NCI-H128 (cell line): Measurements from ENCODE around the gene RBM4B.

Source experiments
- DNase-seq: peaks from one replicate; lab custom pipeline; 2025; ENCODE audit not compliant: unreplicated experiment; lab: John Stamatoyannopoulos, UW

Gene RBM4B

GRCh38 chr11:66687831-66688281 is 10.2 kb upstream of the RBM4B start:
- DNase-seq: no peak

DNA sequence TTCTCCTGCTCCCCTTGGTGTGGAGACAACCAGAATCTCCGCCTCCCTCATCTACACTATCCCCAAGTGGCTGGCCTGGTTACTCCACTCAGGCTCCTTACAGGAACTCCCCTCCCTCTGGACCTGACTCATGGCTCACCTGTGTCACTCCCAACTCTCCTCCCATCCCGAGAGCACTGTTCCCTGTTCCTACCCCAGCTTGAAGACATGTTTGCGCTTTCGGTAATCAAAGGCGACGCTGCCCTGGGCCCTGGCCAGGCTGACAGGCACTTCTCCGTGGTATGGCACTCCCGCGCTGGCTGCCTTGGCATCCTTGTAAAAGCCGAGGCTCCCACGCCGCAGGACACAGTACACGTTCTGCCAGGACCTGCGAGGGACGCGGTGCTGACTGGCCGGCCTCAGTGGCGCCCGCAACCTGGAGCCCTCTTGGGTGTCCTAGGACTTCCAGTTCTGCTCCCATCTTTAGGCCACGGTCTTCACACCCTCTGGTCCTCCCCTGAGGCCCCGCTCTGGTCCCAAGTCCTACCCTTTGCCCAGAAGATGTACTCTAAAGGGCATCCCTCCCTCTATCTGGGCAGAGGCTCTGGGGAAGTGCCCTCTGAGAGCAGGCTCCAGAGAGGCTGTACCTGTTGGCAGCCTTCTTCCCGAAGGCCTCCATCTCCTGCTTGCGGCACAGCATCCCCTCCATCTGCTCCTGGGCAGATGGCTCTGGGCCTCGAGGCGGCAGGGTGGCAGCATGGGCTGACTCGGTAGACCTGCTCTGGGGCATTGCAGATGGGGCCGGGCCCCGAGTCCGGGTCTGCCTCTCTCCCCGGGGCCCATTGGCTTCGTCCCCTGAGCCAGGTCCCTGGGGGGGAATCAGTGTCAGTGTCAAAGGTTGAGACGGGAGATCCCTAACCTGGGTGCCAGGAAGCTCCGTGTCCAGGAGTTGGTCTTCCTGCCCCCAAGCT is 9.4 kb upstream of the RBM4B start:
- DNase-seq: no peak

- DNase-seq: no peak
Observed at GRCh38 chr11:66686100-66686785, 8.6 kb upstream of the RBM4B start.

DNA sequence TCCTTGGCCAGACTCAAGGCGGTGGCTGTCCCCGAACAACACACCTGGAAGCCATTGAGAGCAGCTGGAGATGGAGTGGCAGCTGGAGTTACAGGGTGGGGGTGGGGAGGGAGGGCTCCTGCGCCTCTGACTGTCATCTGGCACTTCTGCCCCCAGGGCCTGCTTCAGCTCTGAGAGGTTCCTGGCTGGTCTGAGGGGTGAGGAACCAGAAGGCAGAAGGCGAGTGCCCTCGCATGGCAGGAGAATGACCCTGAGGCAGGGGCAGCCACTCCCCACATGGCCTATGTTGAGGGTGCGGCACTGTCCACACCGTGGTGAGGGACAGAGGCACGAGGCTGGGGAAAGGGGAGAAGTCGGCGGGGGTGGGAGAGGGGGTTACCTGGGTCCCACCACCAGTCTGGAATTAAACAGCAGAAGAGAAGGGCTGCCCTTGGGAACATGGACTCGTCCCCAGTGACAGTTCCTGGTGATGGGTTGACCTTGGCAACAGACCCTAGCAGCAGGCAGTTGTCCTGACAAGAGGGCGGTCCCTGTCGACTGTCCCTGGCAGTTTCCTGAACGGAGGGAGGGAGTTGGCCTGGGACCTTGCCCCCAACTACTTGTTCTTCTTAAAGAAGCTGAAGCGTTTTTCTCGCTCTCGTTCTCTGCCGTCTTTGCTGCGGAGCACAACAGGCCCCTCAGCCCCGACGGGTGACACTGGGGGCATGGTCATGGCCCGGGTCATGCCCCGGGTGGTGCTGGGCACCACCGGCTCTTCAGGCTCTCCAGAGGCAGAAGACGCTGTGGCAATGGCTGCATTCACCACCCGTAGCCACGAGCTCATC is 7.8 kb upstream of the RBM4B start:
- DNase-seq: no peak

DNA sequence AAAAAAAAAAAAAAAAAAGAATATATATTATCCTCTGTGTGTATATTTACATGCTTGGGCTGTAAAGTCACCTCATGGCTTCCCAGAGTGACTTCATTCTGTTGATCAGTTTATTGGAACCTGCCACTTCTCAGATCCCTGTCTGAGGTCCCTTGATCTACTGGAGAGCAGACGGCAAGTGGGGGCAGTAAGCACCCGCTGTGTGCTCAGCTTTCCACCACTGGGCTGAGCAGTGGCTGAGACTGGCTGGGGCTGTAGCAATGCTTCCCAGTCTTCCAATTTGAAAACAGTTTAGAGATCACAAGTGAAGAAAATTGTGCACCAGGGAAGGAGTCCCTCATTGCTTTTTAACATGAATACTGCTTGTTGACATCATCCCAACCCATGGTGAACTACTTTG is 6.9 kb upstream of the RBM4B start:
- DNase-seq: no peak

- no peak for DNase-seq
Observed at GRCh38 chr11:66683877-66684276, 6.2 kb upstream of the RBM4B start.

DNA sequence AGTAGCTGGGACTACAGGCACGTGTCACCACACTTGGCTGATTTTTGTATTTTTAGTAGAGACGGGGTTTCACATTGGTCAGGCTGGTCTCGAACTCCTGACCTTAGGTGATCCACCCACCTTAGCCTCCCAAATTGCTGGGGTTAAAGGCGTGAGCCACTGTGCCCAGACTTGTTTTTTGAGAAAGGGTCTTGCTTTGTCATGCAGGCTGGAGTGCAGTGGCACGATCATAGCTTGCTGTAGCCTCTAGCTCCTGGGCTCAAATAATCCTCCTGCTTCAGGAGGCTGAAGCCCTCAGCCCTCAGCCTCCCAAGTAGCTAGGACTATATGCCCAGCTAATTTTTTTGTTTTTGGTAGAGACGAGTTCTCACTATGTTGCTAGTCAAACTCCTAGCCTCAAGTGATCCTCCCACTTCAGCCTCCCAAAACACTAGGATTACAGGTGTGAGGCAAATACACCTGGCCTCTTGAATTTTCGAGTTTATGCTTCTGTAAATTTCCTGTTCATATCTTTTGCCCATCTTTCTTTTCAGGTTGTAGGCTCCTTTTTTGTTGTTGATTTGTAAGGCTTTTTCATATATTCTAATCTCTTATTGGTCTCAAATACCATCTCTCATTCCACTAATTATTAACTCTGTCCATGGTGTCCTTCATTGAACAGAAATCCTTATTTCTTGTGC is 3.4 kb upstream of the RBM4B start:
- DNase-seq: no peak

GRCh38 chr11:66676931-66677598 is 622 bp downstream of the RBM4B start:
- DNase-seq: no peak

GRCh38 chr11:66676282-66676919 is 1.3 kb downstream of the RBM4B start:
- DNase-seq: no peak

DNA sequence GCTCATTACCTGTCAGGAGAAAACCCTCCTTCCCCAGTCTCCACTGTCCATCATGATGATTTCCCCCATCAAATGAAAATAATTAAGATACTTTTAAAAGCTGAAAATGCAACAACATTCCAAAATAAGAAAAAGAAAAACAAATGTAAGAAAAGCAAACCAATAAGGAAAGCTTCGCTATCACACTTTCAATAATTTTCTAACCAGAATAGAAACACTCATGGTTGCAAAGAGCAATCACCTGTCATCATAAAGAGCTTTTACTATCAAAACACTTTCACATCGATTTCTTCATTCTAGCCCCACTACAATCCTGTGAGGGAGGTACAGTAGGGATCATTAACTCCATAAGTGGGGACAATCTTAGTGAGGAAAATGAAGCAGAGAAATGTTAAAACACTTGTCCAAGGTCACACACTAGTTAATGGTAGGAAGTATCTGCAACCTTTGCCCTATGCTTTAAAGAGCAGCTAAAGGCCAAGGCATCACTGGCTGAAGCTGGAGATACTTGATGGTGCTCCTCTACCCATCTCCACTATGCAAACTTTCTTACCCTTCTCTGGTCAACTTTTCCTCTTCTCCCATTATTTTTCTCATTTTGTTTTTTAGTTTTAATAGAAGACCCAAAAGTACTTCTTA is 2.6 kb downstream of the RBM4B start:
- DNase-seq: no peak

DNA sequence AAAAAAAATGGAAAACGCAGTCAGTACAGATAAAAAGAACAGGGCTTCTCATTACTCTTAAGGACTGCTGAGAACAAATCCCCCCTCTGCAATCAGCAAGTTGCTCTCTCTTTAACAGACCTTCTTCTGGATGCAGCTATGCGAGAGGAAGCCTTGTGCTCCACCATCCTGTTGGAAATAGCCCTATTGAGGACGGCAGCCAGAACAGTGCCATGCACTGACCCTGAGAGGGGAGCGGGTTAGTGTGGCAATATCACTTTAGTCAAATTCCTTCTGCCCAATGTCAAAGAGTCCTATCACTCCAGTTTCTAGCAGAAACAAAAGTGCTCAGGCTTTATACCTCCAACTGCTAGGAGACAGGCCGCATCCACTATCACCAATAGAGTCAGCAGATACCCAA is 6.9 kb downstream of the RBM4B start:
- DNase-seq: no peak

- no peak for DNase-seq
Observed at GRCh38 chr11:66665369-66665768, 12.3 kb downstream of the RBM4B start.

DNA sequence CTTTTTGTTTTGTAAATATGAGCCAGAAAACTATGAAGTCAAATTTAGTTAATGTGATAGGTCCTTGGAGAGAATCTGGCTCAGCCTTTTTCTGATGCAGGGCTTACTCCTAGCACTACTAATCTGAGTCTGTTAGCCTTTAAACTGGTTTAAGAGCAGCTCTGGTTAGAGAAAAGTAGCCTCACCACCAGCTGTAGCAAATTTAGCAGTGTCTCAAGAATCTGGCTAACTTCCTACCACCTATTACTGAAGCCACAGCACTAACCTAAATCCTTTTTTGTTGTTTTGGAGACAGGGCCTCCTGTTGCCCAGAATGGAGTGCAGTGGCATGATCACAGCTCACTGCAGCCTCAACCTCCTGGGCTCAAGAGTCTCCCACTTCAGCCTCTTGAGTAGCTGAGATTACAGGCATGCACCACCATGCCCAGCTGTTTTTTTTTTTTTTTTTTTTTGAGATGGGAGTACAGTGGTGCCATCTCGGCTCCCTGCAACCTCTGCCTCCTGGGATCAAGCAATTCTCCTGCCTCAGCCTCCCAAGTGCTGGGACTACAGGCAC is 13.9 kb downstream of the RBM4B start:
- DNase-seq: no peak

DNA sequence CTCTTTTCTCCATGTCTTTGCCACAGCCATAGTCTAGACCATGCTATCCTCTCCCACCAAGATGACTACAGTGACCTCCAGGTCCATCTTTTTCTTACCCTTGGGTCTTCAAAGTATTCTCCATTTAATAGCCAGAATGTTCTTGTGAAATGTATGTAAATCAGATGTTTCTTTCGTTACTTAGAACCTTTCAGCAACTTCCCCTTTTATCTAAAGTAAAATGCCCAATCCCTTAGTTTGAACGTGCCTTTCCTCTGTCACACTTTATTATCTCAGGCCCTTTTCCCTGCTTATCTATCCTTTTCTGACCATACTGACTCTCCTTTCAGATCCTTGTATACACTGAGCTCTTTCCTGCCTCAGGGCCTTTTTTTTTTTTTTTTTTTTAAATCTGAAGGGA is 17.9 kb downstream of the RBM4B start:
- DNase-seq: no peak

DNA sequence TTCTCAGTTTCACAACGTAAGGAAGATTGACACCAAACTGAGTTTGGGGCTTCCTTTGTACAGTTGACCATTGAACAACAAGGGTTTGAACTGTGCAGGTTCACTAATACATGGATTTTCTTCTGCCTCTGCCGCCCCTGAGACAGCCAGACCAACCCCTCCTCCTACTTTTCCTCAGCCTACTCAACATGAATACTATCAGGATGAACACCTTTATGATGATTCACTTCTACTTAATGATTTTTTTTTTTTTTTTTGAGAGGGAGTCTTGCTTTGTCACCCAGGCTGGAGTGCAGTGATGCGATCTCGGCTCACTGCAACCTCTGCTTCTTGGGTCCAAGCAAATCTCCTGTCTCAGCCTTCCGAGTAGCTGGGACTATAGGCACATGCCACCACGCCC is 24.6 kb downstream of the RBM4B start:
- DNase-seq: no peak

DNA sequence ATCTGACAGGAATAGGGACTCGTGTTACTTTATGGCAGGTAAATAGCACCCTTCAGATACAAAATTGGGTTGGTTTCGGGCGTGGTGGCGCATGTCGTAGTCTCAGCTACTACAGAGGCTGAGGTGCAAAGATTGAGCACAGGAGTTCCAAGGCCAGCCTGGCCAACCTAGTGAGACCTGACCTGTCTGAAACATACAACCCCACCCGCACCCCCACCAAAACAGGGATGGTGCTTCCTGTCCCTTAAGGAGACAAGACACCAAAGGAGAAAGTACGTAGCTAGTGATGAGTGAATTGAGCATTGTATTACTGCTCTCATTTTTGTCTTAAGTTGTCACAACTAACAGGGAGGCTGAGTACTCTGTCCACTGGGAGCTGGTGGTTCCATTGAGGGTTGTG is 25.0 kb downstream of the RBM4B start:
- no peak for DNase-seq

GRCh38 chr11:66651016-66651415 is 26.7 kb downstream of the RBM4B start:
- DNase-seq: no peak

DNA sequence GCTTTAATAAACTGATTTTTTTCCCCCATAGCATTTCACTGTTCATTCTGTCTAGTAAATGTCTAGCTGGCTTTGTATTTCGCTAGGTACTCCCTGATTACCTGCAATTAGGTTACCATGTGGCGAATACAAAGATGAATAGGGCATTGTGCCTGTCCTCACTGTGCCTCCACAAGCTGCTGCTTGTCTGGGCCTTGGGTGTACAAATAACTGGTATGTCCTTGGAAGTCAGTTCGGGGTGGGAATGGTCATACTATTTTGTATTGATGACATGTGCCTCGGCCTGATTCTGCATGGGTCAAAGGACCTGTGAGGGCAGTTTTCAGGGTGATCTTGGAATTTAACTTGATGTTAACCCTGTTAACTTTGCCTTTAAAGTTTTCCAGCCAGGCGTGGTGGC is 27.8 kb downstream of the RBM4B start:
- DNase-seq: no peak

DNA sequence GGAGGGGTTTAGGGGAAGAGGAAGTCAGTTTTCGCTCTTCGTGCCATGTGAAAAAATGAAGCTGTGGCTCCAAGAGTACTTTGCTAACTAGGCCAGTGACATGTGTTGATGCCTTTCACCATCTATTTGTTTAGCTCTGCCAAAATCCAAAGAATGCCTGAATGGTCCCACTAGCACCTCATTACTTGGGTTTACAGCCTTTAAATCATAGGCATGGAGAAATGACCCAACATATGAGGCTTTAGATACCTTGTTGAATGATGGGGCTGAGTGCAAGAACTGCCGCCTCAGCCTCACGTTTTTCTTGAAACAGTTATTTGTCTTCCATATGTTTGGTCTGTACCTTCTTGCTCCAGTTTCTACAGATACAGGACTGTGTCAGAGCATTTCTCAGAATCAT is 30.9 kb downstream of the RBM4B start:
- DNase-seq: no peak
